Activated CD8-positive, alpha-beta T cell treated with anti-CD3 and anti-CD28 coated beads for 36 hours (primary cell): ENCODE data around the gene RICTOR. TPM values are rescaled to one million over a fixed set of nuclear protein-coding genes. Genes with fewer than 3 reads are reported as not detected.

ENCODE experiments used
- ATAC-seq: fragments of 200-7000 bp; cut with Tn5 transposase; one replicate; pipeline ENCODE4 v1.10.0; 2021; ENCODE audit warnings: mild to moderate bottlenecking, moderate library complexity
- CTCF ChIA-PET: fragments of 350-600 bp; sonication (Branson Sonifier 250); formaldehyde crosslinking; loops from one replicate; lab custom pipeline; 2021; ENCODE audit warnings: antibody characterized with exemption; lab: Charles Lee
- POLR2A ChIA-PET: fragments of 350-600 bp; sonication (Branson Sonifier 250); formaldehyde crosslinking; loops from one replicate; lab custom pipeline; 2021; ENCODE audit warnings: antibody characterized with exemption; lab: Charles Lee
- DNase-seq: peaks from one replicate; pipeline ENCODE4 v3.0.0-alpha.2; 2020
- H3K27ac Mint-ChIP-seq: one replicate; pipeline ENCODE4 v1.8.0; 2021; ENCODE audit warnings: mild to moderate bottlenecking, mixed read lengths
- H3K27me3 Mint-ChIP-seq: one replicate; pipeline ENCODE4 v1.8.0; 2021; ENCODE audit warnings: mixed read lengths
- H3K36me3 Mint-ChIP-seq: one replicate; pipeline ENCODE4 v1.8.0; 2021; ENCODE audit warnings: low read depth, mixed read lengths
- H3K4me1 Mint-ChIP-seq: one replicate; pipeline ENCODE4 v1.8.0; 2021; ENCODE audit warnings: low read depth, mixed read lengths
- H3K4me3 Mint-ChIP-seq: one replicate; pipeline ENCODE4 v1.8.0; 2021; ENCODE audit warnings: mild to moderate bottlenecking, moderate library complexity, mixed read lengths
- H3K9me3 Mint-ChIP-seq: one replicate; pipeline ENCODE4 v1.8.0; 2021; ENCODE audit warnings: mixed read lengths
- intact Hi-C: fragments of 100-400 bp; cut with micrococcal nuclease; formaldehyde crosslinking; loops from one replicate; pipeline ENCODE4 v1.10.0; 2022
- total RNA-seq, 2 experiments: library from RNA; stranded (reverse); gene quantifications; one replicate each; pipeline ENCODE4 v1.2.3, GENCODE V29; 2021
- TF ChIP-seq, protein P1 (sequence below): fragments of 200-600 bp; IDR thresholded peaks from one replicate; pipeline ENCODE4 v1.8.0; 2022; ENCODE audit warnings: antibody characterized with exemption, mild to moderate bottlenecking

Gene RICTOR
- total RNA-seq, 2 experiments from 2014 or later: 23.9 to 26.1 TPM

GRCh38 chr5:39107350-39107749 is 33.2 kb upstream of the RICTOR start:
- intact Hi-C loops: no loop called here
- Mint-ChIP-seq H3K27ac (no peak overlapping the region), H3K27me3 (no peaks in the 10 kb centered on the region), H3K36me3 (peaks cover 22% of the 10 kb centered on the region), H3K4me1 (peaks cover 5% of the 10 kb centered on the region), H3K9me3 (no peaks in the 10 kb centered on the region), H3K4me3 (no peak overlapping the region)
- DNase-seq: no peak
- POLR2A ChIA-PET: no interaction called here
- TF ChIP-seq, protein P1, sequence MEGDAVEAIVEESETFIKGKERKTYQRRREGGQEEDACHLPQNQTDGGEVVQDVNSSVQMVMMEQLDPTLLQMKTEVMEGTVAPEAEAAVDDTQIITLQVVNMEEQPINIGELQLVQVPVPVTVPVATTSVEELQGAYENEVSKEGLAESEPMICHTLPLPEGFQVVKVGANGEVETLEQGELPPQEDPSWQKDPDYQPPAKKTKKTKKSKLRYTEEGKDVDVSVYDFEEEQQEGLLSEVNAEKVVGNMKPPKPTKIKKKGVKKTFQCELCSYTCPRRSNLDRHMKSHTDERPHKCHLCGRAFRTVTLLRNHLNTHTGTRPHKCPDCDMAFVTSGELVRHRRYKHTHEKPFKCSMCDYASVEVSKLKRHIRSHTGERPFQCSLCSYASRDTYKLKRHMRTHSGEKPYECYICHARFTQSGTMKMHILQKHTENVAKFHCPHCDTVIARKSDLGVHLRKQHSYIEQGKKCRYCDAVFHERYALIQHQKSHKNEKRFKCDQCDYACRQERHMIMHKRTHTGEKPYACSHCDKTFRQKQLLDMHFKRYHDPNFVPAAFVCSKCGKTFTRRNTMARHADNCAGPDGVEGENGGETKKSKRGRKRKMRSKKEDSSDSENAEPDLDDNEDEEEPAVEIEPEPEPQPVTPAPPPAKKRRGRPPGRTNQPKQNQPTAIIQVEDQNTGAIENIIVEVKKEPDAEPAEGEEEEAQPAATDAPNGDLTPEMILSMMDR: no peak
- CTCF ChIA-PET: no interaction called here
- no peak for ATAC-seq

DNA sequence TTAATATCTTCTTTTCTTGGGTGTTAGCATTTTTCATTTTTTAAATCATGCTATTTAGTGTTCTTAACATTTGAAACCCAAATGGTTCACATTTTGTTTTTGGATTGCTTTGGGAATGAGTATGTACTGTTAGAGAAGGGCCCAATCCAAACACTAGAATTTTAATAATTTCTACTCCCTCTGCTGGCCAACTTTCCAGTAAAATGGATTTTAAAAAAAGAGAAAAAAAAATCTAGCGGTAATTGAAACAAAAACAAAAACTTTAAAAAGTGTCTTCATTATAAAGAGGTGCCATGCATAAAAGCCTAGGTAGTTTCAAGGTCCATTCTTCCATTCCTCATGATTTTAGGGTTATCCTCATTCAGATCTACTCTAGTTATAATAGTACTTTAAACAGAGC is 32.1 kb upstream of the RICTOR start:
- peaks cover 7% of the 10 kb centered on the region for H3K4me1 Mint-ChIP-seq
- DNase-seq (no peak), ATAC-seq (no peak)
- H3K27ac Mint-ChIP-seq: peak overlapping the region; percentile 9
- no peaks in the 10 kb centered on the region for H3K9me3 Mint-ChIP-seq
- H3K27me3 Mint-ChIP-seq: no peaks in the 10 kb centered on the region
- no peak overlapping the region for H3K4me3 Mint-ChIP-seq
- intact Hi-C loops: no loop called here
- peaks cover 22% of the 10 kb centered on the region for H3K36me3 Mint-ChIP-seq
- TF ChIP-seq, protein P1: peak; percentile 6
- ChIA-PET POLR2A (no interaction called here), CTCF (no interaction called here)

DNA sequence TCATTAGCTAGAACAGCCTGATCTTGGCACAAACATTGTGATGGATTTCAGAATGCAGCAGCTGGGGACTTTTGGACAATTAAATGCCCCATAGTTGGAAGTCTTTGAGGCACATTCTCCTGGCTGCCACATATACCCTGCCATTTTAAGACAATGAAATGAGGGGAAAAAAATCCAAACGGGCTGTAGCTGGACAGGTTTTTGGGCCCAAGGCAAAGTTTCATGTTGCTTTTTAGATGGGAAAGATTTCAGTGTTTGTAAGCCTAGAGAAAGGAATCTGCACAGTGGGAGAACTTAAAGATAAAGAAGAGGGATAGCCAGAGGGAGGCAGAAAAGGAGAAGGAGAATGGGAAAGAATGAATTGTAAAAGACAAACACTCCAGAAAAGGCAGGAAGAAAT is 30.0 kb upstream of the RICTOR start:
- DNase-seq (no peak), ATAC-seq (no peak)
- peak overlapping the region; percentile 16 for H3K27ac Mint-ChIP-seq
- ChIA-PET POLR2A (interaction anchor here (0.6 kb wide), 1 partner anchor 181 kb away, joined by 3 read pairs; no protein-coding TSS in a partner anchor), CTCF (interaction anchor here (0.8 to 1.9 kb wide), 3 partner anchors 23 to 114 kb away, joined by 3 to 7 read pairs (median 4); no protein-coding TSS in a partner anchor)
- H3K4me1 Mint-ChIP-seq: peaks cover 27% of the 10 kb centered on the region
- no peaks in the 10 kb centered on the region for H3K9me3 Mint-ChIP-seq
- H3K36me3 Mint-ChIP-seq: peaks cover 24% of the 10 kb centered on the region
- intact Hi-C loops: no loop called here
- no peak overlapping the region for H3K4me3 Mint-ChIP-seq
- TF ChIP-seq, protein P1: no peak
- H3K27me3 Mint-ChIP-seq: no peaks in the 10 kb centered on the region

- POLR2A ChIA-PET: no interaction called here
- ATAC-seq (no peak), DNase-seq (no peak)
- Mint-ChIP-seq H3K36me3 (peaks cover 21% of the 10 kb centered on the region), H3K9me3 (no peaks in the 10 kb centered on the region), H3K4me3 (no peak overlapping the region), H3K4me1 (peaks cover 27% of the 10 kb centered on the region), H3K27me3 (no peaks in the 10 kb centered on the region), H3K27ac (peak overlapping the region; percentile 71)
- intact Hi-C loops: no loop called here
- TF ChIP-seq, protein P1: no peak
- CTCF ChIA-PET: no interaction called here
Measured at GRCh38 chr5:39102684-39103155, 28.5 kb upstream of the RICTOR start.

DNA sequence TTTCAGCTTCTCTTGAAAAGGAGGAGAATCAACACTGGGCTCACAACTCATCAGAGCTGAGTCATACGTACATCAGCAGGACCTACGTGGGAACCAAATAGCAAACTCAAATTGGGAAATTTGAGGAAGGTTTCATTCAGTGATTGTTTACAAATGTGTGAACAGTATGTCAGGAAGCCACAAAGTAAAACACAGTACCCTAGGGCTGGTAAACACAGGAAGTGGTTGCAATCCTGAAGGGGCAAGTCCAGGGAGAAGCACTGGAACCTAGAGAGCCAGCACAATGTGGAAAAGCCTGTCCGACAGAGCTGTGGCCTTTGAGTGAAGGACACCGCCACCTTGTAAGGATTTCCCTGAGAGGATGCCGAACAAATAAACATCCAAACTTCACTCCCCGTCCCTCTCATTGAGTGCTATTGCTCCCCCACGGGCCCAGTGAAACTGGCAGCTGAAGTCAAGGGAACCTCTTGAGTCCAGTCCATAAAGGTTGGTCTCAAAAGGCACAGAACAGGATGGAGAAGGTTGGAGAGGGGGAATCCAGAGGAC is 26.7 kb upstream of the RICTOR start:
- no peak for DNase-seq
- no peak overlapping the region for H3K4me3 Mint-ChIP-seq
- TF ChIP-seq, protein P1: no peak
- H3K27ac Mint-ChIP-seq: peak overlapping the region; percentile 14
- H3K4me1 Mint-ChIP-seq: peaks cover 27% of the 10 kb centered on the region
- H3K27me3 Mint-ChIP-seq: no peaks in the 10 kb centered on the region
- no peak for ATAC-seq
- ChIA-PET CTCF (interaction anchor here (1.5 to 3.0 kb wide), 2 partner anchors 19 to 20 kb away, joined by 5 to 15 read pairs; no protein-coding TSS in a partner anchor), POLR2A (no interaction called here)
- no peaks in the 10 kb centered on the region for H3K9me3 Mint-ChIP-seq
- peaks cover 19% of the 10 kb centered on the region for H3K36me3 Mint-ChIP-seq
- intact Hi-C loops: no loop called here
